ENCODE results near the gene TEX264.

TEX264 gene

GRCh38 chr3:51669241-51670052, 1.6 kb upstream of the TEX264 start:
- DNase-seq (ENCODE audit: low read depth): peak; percentile 80
- H3K4me3 ChIP-seq (ENCODE audit: low read length): no peak overlapping the region
- TF ChIP-seq CTCF (conservative IDR thresholded peaks at IDR 0.05; ENCODE audit: low read length): peak; percentile 98

GRCh38 chr3:51670053-51670822, 814 bp upstream of the TEX264 start:
- DNase-seq (ENCODE audit: low read depth): no peak
- no peak for TF ChIP-seq CTCF (conservative IDR thresholded peaks at IDR 0.05; ENCODE audit: low read length)

GRCh38 chr3:51671734-51672475, 853 bp downstream of the TEX264 start:
- H3K4me3 ChIP-seq (ENCODE audit: low read length): peak overlapping the region; percentile 88
- no peak for TF ChIP-seq CTCF (conservative IDR thresholded peaks at IDR 0.05; ENCODE audit: low read length)
- peak; percentile 54 for DNase-seq (ENCODE audit: low read depth)

More at GRCh38 chr3:51670053-51670822, 814 bp upstream of the TEX264 start:
- peak overlapping the region; percentile 66 for H3K4me3 ChIP-seq (ENCODE audit: low read length)

GRCh38 chr3:51673181-51673801, 2.2 kb downstream of the TEX264 start:
- DNase-seq (ENCODE audit: low read depth): no peak
- H3K4me3 ChIP-seq (ENCODE audit: low read length): no peak overlapping the region
- TF ChIP-seq CTCF (conservative IDR thresholded peaks at IDR 0.05; ENCODE audit: low read length): no peak

GRCh38 chr3:51673802-51674654, 3.0 kb downstream of the TEX264 start:
- no peak for TF ChIP-seq CTCF (conservative IDR thresholded peaks at IDR 0.05; ENCODE audit: low read length)

GRCh38 chr3:51675201-51675611, 4.2 kb downstream of the TEX264 start:
- TF ChIP-seq CTCF (conservative IDR thresholded peaks at IDR 0.05; ENCODE audit: low read length): no peak
- no peak overlapping the region for H3K4me3 ChIP-seq (ENCODE audit: low read length)
- DNase-seq (ENCODE audit: low read depth): peak; percentile 65

More at GRCh38 chr3:51673802-51674654, 3.0 kb downstream of the TEX264 start:
- no peak overlapping the region for H3K4me3 ChIP-seq (ENCODE audit: low read length)
- DNase-seq (ENCODE audit: low read depth): no peak
